GM12874 (cell line): ENCODE data around the gene TBL2.

Experiments used
- CTCF ChIP-seq: IDR thresholded peaks from 2 replicates; pipeline ENCODE4 v1.5.1; 2011; ENCODE audit warnings: low read depth, mild to moderate bottlenecking, control low read depth, low read length, moderate library complexity; ENCODE audit not compliant: insufficient read depth

Gene TBL2

DNA sequence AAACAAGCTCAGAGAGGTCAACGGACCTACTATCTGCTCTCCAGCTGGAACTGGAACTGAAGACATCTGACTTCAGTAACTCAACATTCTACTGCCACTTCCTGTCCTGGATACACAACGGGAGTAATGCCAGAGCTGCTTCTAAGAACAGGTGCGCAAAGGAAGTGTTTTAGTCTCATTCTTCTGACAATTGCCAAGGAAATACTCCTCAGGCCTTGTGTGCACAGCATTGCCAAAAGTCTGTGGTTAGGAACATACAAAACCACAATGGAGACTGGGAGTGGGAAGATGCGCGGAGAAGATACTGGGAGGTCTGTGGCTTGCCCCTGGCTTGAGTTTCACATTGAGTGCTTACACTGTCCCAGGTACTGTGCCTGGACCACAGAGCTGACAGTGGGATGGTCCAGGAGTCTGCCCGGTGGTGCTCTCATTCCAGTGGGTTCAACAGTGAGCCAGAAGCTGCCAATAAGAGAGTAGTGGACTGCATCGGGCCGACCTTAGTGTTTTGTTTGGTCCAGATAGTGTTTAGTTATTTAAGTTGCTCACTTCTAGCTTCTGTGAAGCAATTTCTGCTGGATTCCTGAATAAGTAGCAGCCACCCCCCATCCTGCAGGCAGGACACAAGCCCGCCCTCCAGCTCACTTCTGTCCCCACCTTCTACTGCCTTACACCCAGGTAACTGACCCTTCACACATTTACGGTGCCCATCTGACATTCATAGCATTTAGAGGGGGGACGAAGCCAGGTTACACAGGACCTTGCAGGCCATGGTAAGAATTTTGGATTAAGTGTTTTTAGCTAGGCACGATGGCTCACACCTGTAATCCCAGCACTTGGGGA, 10.3 kb downstream of the TBL2 start:
- no peak for TF ChIP-seq CTCF

GRCh38 chr7:73567140-73567539, 11.2 kb downstream of the TBL2 start:
- no peak for TF ChIP-seq CTCF

GRCh38 chr7:73565675-73566340, 12.6 kb downstream of the TBL2 start:
- TF ChIP-seq CTCF, result no peak

GRCh38 chr7:73560109-73560835, 18.1 kb downstream of the TBL2 start:
- TF ChIP-seq CTCF, result no peak

DNA sequence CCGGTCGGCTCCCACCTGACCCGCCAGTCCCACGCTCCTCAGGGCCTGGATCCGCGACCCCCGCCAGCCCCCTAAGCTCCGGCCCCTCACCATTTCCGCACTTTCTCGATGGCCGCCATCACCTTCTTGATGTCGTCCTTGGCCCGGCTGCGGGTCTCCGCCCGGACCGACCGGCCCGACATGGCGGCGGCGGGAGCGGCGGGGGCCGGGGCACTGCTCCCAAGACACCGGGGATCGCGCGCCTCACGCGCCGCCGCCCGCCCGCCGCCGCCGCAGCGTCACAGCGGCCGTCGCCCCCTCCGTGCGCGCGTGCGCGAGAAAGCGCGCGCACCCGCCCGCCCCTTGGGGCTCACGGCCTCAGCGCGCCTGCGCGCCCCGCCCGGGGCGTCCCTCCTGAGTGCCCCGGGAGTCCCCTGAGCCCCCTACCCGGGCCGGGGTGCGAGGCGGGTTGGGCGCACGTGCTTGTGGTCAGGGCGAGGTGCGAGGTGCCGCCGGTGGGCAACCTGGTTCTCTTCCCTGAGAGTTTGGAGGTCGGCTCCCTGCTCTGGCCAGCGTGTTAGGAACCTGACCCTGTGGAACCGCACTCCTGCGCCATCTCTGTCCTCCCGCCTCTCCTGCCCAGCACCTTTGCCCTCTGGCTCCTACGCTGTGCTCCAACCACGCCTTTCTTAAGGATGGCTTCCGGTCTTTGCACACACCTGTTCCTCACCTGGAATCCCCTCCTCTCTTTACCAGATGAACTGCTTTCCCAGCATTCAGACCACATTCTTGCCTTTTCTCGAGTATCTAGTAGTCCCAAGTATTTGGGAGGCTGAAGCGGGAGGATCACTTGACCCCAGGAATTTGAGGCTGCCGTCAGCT, 20.8 kb downstream of the TBL2 start, which contains the start of gene BCL7B:
TSS of gene BCL7B (minus strand) at position 294 of the 861 bp plus-strand sequence. CDS start at position 182, 112 bp downstream.
- TF ChIP-seq CTCF, result no peak

GRCh38 chr7:73557108-73557396, 21.3 kb downstream of the TBL2 start:
- no peak for TF ChIP-seq CTCF
